ENCODE measurements around the gene SORCS2. TPM values are rescaled to one million over a fixed set of nuclear protein-coding genes. Genes with fewer than 3 reads are reported as not detected.

Gene SORCS2
- total RNA-seq, 2 donors from 2014 or later: 0.25 TPM; not detected in 1

DNA sequence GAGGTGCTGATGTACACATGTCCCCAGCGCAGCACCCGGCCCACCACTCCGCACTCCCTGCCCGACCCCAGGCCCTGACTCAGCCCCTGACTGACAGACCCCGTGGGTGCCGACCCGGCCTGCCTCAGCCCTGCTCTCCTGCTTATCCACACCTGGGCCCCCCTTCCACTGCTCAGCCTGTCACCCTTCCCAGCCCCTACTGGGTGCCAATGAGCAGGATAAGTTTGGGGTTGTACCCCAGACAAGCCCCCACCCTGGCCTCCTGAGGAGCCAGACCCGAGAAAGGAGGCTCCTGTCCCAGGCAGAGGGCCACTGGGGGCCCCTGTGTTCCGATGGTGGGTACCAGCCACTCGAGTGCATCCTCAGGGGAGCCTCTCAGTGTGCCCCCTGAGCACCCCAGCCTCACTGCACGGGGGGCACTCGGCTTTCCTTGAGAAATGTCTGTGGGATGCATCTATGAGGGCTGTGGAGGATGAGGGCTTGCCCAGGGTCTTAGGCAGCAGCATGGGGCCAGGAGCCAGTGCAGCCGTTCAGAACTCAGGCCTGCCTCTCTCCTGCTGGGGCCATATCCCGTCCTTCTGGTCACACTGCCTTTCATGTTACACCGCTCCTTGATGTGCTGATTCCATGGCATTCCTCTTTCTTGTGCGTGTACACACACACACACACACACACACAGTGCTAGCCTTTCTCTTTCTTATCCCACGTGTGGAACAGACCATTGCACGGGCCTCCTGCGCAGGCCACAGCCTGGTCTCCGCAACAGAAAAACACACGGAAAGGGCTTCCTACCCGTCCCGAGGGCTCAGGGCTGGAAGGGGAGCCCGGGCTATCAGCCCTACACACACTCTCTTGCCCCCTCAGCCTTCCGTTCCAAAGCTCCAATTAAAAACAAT, 462.5 kb downstream of the SORCS2 start:
- H3K36me3 Mint-ChIP-seq: no peaks in the 10 kb centered on the region
- DNase-seq (ENCODE audit: low spot score in 2 of 2) (no peak), ATAC-seq (no peak)
- no peak overlapping the region for H3K27ac Mint-ChIP-seq
- no peaks in the 10 kb centered on the region for H3K9me3 Mint-ChIP-seq

GRCh38 chr4:7655511-7656243, 463.3 kb downstream of the SORCS2 start:
- DNase-seq (ENCODE audit: low spot score in 2 of 2) (no peak), ATAC-seq (no peak)
- Mint-ChIP-seq H3K9me3 (no peaks in the 10 kb centered on the region), H3K36me3 (no peaks in the 10 kb centered on the region), H3K27ac (no peak overlapping the region)

- no peaks in the 10 kb centered on the region for H3K9me3 Mint-ChIP-seq
- ATAC-seq: no peak
- H3K36me3 Mint-ChIP-seq: no peaks in the 10 kb centered on the region
- H3K27ac Mint-ChIP-seq: no peak overlapping the region
- no peak for DNase-seq (ENCODE audit: low spot score in 2 of 2)
Measured at GRCh38 chr4:7656244-7656800, 464.0 kb downstream of the SORCS2 start.

DNA sequence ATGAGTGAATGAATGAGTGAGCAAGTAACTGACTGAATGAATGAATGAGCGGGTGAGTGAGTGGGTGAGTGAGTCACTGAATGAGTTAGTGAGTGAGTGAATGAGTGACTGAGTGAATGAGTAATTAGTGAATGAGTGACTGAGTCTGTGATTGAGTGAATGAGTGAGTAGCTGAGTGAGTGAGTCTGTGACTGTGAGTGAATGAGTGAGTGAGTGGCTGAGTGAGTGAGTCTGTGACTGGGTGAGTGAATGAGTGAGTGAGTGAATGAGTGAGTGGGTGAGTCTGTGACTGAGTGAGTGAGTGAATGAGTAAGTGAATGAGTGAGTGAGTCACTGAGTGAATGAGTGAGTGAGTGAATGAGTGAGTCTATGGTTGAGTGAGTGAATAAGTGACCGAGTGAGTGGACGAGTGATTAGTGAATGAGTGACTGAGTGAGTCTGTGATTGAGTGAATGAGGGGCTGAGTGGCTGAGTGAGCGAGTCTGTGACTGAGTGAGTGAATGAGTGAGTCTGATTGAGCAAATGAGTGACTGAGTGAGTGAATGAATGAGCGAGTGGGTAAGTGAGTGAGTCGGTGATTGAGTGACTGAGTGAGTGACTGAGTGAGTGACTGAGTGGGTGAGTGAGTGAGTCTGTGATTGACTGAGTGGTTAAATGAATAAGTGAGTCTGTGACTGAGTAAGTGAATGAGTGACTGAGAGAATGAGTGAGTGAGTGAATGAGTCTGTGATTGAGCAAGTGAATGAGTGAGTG, 465.4 kb downstream of the SORCS2 start:
- Mint-ChIP-seq H3K9me3 (peaks cover under 1 to 1% of the 10 kb centered on the region in 2 donors), H3K36me3 (no peaks in the 10 kb centered on the region), H3K27ac (no peak overlapping the region)
- ATAC-seq (peak; percentile 61 to 79), DNase-seq (ENCODE audit: low spot score in 2 of 2) (no peak)

- DNase-seq (ENCODE audit: low spot score in 2 of 2): no peak
- H3K36me3 Mint-ChIP-seq: no peaks in the 10 kb centered on the region
- peaks cover 5 to 6% of the 10 kb centered on the region in 2 donors for H3K9me3 Mint-ChIP-seq
- no peak for ATAC-seq
- H3K27ac Mint-ChIP-seq: no peak overlapping the region
Measured at GRCh38 chr4:7658341-7659204, 466.2 kb downstream of the SORCS2 start.

DNA sequence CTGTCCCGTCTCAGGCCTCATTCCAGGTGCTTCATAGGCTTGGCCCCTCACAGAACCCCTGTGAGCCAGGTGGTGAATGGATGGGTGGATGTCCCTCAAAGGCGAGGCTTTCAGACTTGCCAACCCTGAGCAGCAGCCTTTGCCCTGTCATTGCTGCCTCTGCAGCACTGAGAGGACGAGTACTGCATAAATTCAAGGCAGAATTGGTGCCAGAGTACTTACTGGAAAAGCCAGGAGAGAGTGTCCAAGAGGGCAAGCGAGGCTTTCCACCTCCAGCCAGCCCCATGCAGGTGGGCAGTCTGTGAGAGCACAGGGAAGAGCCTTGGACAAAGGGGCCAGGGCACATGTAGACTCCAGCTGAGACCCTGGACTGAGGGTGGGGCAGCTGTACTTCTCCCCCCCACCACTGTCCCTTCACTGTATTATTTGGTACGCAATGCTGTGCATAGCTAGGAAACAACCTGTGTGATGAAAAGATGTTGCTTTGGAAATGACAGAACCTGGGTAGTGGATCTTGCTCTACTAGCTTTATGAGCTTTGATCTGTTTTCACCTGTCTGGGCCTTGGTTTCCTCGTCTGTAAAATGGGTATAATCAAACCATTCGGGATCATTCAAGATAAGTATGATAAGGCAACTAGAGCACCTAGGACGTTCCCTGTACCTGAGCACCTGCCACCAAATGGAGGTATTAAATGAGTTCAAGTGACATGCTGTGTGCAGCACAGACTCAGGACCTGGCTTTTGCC, 467.3 kb downstream of the SORCS2 start:
- Mint-ChIP-seq H3K36me3 (no peaks in the 10 kb centered on the region), H3K9me3 (peaks cover 5 to 6% of the 10 kb centered on the region in 2 donors), H3K27ac (no peak overlapping the region)
- no peak for DNase-seq (ENCODE audit: low spot score in 2 of 2)
- no peak for ATAC-seq

DNA sequence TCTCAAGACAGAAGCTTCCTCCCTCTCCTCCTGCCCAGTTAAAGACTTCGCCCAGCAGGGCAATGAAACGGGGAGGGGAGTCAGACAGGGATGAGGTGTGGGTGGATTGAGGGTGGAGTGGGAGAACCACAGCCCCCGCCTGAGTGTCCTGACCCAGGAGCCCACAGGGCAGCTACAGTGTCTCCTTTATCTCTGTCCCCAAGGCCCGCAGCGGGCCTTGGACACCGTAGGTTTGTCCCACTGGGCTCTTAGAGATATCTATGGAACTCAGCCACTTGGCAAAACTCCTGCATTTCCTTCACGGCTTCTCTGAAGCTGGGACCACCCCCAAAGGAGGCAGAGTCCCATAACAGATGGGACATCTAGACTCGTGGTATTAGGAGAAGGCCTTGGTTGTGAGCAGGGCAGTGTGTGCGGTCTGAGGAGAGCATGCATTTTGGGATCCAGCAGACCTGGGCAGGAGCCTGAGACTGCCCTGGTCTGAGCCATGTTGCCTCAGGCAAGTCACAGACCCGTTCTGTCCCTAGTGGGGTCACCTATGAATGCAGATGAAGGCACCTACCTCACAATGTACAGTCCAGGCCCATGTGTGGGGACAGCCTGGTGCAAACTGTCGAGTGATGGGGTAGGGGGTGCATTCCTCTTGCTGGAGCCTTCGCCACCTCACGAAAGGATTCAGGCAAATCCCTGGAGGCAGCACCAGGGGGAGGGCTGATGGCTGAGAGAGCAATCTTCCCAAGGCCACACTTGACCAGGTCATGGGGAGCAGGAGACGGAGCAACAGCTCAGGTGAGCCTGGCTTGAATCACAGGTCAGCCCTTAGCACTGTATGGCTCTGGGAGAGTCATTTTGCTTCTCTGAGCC, 468.1 kb downstream of the SORCS2 start:
- ATAC-seq (no peak), DNase-seq (ENCODE audit: low spot score in 2 of 2) (no peak)
- Mint-ChIP-seq H3K9me3 (peaks cover 5 to 6% of the 10 kb centered on the region in 2 donors), H3K27ac (no peak overlapping the region), H3K36me3 (no peaks in the 10 kb centered on the region)

DNA sequence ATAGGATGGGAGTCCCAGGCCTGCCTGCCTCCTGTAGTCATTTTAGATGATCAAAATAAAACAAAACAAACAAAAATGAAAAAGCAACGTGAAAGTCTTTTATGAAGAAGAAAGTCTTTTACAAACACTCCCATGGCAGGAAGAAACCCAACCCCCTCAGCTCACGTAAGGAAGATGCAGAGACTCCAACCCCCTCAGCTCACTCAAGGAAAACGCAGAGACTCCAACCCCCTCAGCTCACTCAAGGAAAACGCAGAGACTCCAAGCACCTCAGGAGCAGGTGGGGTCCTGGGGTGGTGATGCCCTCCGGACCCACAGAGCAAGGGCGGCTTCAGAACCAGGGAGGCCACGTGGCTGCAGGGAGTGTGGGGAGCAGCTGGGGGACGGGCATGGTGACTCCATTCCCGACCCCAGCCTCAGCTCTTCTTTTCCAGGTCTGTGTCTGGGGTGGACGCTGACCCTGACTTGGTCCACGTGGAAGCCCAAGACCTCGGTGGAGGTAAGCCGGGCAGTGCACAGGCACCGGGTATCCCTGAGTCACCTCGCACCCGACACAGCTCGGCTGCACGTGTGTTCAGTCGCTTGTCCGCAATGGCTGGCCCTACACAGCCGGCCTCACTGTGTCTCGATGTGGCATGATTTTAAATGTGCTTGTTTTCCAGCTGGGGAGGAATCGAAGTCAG, 468.9 kb downstream of the SORCS2 start:
- peaks cover 5 to 6% of the 10 kb centered on the region in 2 donors for H3K9me3 Mint-ChIP-seq
- no peak for ATAC-seq
- H3K36me3 Mint-ChIP-seq: no peaks in the 10 kb centered on the region
- DNase-seq (ENCODE audit: low spot score in 2 of 2): no peak
- H3K27ac Mint-ChIP-seq: no peak overlapping the region

- no peaks in the 10 kb centered on the region for H3K36me3 Mint-ChIP-seq
- peaks cover 5 to 6% of the 10 kb centered on the region in 2 donors for H3K9me3 Mint-ChIP-seq
- ATAC-seq: no peak
- H3K27ac Mint-ChIP-seq: no peak overlapping the region
- no peak for DNase-seq (ENCODE audit: low spot score in 2 of 2)
Measured at GRCh38 chr4:7661846-7662506, 469.6 kb downstream of the SORCS2 start.

- Mint-ChIP-seq H3K9me3 (peaks cover 5 to 6% of the 10 kb centered on the region in 2 donors), H3K36me3 (no peaks in the 10 kb centered on the region)
Measured at GRCh38 chr4:7662507-7662846, 470.1 kb downstream of the SORCS2 start.

DNA sequence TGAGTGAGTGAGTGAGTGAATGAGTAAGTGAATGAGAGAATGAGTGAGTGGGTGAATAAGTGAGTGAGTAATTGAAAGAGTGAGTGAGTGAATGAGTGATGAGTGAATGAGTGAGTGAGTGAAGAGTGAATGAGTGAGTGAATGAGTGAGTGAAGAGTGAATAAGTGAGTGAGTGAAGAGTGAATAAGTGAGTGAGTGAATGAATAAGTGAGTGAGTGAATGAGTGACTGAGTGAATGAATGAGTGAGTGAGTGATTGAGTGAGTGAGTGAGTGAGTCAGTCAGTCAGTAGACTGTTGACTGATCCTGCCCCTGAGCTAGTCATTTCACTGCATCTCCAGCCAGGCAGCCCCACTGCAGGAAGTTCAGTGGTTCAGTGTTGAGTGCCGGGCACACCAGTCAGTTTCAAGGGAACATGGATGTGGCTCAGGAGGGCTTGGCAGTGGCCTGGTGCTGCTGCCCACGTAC, 470.8 kb downstream of the SORCS2 start:
- Mint-ChIP-seq H3K36me3 (no peaks in the 10 kb centered on the region), H3K27ac (peak overlapping the region in 1 of 2 donors; percentile 46), H3K9me3 (peaks cover 5 to 6% of the 10 kb centered on the region in 2 donors)
- no peak for DNase-seq (ENCODE audit: low spot score in 2 of 2)
- peak; percentile 54 to 85 for ATAC-seq

More at GRCh38 chr4:7662507-7662846, 470.1 kb downstream of the SORCS2 start:
- ATAC-seq (no peak), DNase-seq (ENCODE audit: low spot score in 2 of 2) (no peak)
- peak overlapping the region in 1 of 2 donors; percentile 46 for H3K27ac Mint-ChIP-seq

- no peak overlapping the region for H3K27ac Mint-ChIP-seq
- ATAC-seq (no peak), DNase-seq (ENCODE audit: low spot score in 2 of 2) (no peak)
- peaks cover 5 to 6% of the 10 kb centered on the region in 2 donors for H3K9me3 Mint-ChIP-seq
- H3K36me3 Mint-ChIP-seq: no peaks in the 10 kb centered on the region
Measured at GRCh38 chr4:7664106-7664505, 471.8 kb downstream of the SORCS2 start.

- Mint-ChIP-seq H3K9me3 (peaks cover 5 to 6% of the 10 kb centered on the region in 2 donors), H3K27ac (no peak overlapping the region), H3K36me3 (no peaks in the 10 kb centered on the region)
- DNase-seq (ENCODE audit: low spot score in 2 of 2) (no peak), ATAC-seq (no peak)
Measured at GRCh38 chr4:7665321-7665720, 473.0 kb downstream of the SORCS2 start.

Measured in activated naive CD4-positive, alpha-beta T cell treated with anti-CD3 and anti-CD28 coated beads, Interleukin-2, amount 50 U/mL, for 72 hours (primary cell).